ENCODE measurements around the gene TMX1.

Gene TMX1

DNA sequence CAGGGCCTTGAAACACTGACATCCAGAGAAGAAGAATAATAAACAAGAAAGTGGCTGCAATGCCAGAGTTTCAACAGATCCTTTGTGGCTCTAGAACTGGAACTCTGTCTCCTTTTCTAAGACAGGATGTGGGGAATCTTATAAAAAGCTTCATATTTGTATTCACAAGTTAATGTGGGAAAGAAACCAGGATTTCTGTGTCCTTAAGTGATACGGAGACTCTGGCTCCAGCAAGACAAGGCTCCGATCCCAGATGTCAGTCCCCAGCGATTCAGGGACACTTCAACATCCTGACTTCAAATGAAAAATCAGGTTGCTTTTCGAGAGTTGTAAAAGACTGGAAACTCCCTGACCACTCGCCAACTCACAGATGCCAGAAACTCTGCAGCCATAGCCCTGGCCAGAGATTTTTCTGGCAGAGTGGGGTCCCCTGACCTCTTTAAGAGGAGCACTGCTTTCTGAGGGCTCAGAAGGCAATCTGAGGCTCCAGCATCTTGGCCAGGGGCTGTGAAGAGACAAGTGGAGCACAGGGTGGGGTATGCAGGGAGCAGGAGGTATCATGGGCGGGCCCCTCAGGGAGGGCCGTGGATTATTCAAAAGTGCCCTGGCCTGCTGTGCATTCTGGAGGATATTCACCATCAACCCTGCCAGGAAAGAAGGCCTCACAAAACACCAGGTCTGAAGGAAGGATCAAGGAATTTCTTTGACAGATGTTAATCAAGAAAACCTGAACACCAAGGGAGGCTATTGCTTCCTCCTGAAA lies 53.3 kb downstream of the TMX1 start:
- Histone ChIP-seq H3K9me3 (ENCODE audit: control insufficient read depth, insufficient read depth, low read length) (no peaks in the 10 kb centered on the region), H3K27me3 (ENCODE audit: control insufficient read depth, insufficient read depth, low read length) (no peaks in the 10 kb centered on the region), H3K4me3 (ENCODE audit: low read depth, low read length) (no peak overlapping the region), H3K36me3 (ENCODE audit: control insufficient read depth, insufficient read depth, low read length) (no peaks in the 10 kb centered on the region), H3K27ac (ENCODE audit: low read depth, low read length) (no peak overlapping the region), H3K4me1 (ENCODE audit: control insufficient read depth, insufficient read depth, low read length) (no peaks in the 10 kb centered on the region), H3K9ac (ENCODE audit: low read depth, low read length) (no peak overlapping the region)

DNA sequence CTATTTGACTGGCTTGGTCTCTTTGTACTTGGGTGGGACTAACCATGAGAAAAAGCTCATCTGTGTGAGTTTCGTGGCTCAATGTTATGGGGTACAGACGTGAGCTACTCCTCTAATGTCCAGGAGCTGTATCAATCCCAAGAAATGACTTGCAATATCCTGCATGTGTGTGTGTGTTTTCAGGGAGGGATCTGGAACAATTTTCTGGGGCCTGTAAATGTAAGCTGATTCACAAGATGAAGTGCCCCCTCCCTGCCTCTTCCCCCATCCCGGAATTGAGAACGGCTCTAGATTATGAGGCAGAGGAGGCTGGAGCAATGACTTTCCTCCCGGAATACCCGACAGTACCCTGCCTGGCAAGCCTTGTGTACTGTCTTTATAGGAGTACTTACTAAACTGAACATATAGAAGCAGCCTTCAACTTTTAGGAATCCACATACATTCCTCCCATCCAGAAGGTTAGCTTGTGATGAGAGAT lies 53.9 kb downstream of the TMX1 start:
- H3K27me3 ChIP-seq (ENCODE audit: control insufficient read depth, insufficient read depth, low read length) = no peaks in the 10 kb centered on the region
- H3K4me3 ChIP-seq (ENCODE audit: low read depth, low read length) = no peak overlapping the region
- no peak overlapping the region for H3K9ac ChIP-seq (ENCODE audit: low read depth, low read length)
- H3K36me3 ChIP-seq (ENCODE audit: control insufficient read depth, insufficient read depth, low read length) = no peaks in the 10 kb centered on the region
- H3K27ac ChIP-seq (ENCODE audit: low read depth, low read length) = no peak overlapping the region
- H3K4me1 ChIP-seq (ENCODE audit: control insufficient read depth, insufficient read depth, low read length) = no peaks in the 10 kb centered on the region
- H3K9me3 ChIP-seq (ENCODE audit: control insufficient read depth, insufficient read depth, low read length) = no peaks in the 10 kb centered on the region

DNA sequence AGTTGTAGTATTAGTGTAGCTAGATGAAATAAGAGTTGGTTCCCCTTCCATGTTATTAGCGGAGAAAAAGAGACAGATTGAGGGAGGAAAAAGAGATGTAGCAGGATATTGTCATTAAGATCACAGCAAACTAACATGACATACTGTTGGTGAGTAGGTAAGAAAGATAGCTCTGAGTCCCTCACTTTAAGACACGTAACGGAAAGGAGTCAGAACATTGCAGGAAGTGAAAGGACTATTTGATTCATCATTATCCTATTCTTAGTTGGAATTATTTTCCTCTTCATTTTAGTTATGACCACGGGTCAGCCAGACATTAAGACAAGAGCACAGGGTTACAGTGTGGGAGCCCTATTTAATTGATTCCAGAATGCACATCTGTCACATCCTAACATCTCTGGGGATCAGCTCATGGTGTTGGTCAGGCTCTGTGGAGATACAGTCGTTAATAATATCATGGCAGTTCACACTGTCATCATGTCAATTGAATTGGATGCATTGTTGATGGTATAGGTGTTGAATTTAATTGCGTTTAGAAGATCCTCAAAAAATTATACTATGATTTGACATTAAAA lies 55.0 kb downstream of the TMX1 start:
- Histone ChIP-seq H3K27ac (ENCODE audit: low read depth, low read length) (no peak overlapping the region), H3K36me3 (ENCODE audit: control insufficient read depth, insufficient read depth, low read length) (no peaks in the 10 kb centered on the region), H3K4me3 (ENCODE audit: low read depth, low read length) (no peak overlapping the region), H3K4me1 (ENCODE audit: control insufficient read depth, insufficient read depth, low read length) (no peaks in the 10 kb centered on the region), H3K9me3 (ENCODE audit: control insufficient read depth, insufficient read depth, low read length) (no peaks in the 10 kb centered on the region), H3K9ac (ENCODE audit: low read depth, low read length) (no peak overlapping the region), H3K27me3 (ENCODE audit: control insufficient read depth, insufficient read depth, low read length) (no peaks in the 10 kb centered on the region)

DNA sequence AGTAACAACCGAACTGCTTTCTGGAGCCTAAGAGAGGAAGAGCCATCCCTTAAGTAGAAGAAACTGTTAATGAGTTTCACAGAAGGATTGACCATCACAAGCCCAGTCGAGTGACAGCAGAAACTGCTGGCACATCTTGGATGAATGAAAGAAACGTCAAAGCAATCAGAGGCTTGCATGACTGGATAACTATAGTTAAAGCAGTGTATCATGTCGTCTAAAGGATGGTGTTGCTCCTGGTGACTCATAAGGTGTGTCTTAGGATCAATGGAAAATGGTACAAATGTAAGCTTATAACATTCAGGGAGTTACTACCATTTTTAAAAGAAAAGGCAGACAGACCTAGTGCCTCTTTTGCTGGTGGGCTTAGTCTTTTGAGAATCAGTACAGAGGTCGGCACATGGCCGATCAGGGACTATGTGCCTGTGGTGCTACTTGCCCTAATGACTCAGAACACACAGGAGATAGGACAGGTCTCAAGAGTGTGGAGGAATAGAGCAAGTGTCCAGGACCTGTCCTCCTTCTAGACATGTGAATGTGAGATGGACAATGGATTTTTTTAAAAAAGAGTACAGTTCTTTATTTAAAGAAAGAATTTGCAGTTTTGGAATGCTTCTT lies 55.7 kb downstream of the TMX1 start:
- no peak overlapping the region for H3K4me3 ChIP-seq (ENCODE audit: low read depth, low read length)
- no peak overlapping the region for H3K9ac ChIP-seq (ENCODE audit: low read depth, low read length)
- no peaks in the 10 kb centered on the region for H3K4me1 ChIP-seq (ENCODE audit: control insufficient read depth, insufficient read depth, low read length)
- no peaks in the 10 kb centered on the region for H3K36me3 ChIP-seq (ENCODE audit: control insufficient read depth, insufficient read depth, low read length)
- H3K27me3 ChIP-seq (ENCODE audit: control insufficient read depth, insufficient read depth, low read length) = no peaks in the 10 kb centered on the region
- H3K27ac ChIP-seq (ENCODE audit: low read depth, low read length) = no peak overlapping the region
- no peaks in the 10 kb centered on the region for H3K9me3 ChIP-seq (ENCODE audit: control insufficient read depth, insufficient read depth, low read length)

DNA sequence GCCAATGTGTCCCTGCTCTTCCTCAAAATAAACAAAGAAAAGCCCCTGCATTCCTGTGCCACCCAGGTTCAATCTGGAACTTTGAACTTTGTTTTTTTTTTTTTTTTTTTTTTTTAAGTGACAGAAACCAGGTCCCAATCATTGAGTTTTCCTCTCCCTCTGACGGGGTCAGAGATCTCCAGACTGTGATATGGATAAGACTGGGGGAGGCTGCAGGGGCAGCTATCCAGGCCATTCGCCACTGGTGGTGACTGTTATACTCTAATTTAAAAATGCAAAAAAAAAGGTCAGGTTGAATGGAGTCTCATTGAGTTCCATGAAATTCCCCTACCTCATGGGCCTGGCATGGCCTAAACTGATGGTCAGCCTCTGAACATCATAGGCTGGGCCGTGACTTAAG lies 57.0 kb downstream of the TMX1 start:
- Histone ChIP-seq H3K9me3 (ENCODE audit: control insufficient read depth, insufficient read depth, low read length) (no peaks in the 10 kb centered on the region), H3K27ac (ENCODE audit: low read depth, low read length) (no peak overlapping the region), H3K9ac (ENCODE audit: low read depth, low read length) (no peak overlapping the region), H3K36me3 (ENCODE audit: control insufficient read depth, insufficient read depth, low read length) (no peaks in the 10 kb centered on the region), H3K4me1 (ENCODE audit: control insufficient read depth, insufficient read depth, low read length) (no peaks in the 10 kb centered on the region), H3K27me3 (ENCODE audit: control insufficient read depth, insufficient read depth, low read length) (no peaks in the 10 kb centered on the region), H3K4me3 (ENCODE audit: low read depth, low read length) (no peak overlapping the region)

DNA sequence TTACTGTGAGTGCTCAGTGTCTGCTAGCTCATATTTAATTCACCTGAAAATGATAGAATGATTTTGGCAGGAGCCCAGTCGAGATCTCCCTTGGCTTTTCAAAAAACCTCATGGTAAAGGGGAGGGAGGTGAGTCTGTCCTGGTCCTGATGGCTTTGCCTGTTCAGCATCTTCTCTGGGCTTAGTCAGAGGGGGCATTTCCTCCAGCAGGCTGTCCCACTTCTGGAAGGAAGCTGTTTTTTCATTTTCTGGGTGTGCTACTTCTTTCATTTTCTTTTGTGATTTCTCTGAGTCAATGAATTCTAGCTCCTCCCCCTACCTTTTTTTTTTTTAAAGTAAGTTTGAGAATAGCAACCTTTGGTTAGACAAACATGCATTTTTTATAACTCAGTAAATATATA lies 58.8 kb downstream of the TMX1 start:
- H3K27ac ChIP-seq (ENCODE audit: low read depth, low read length) = no peak overlapping the region
- no peaks in the 10 kb centered on the region for H3K27me3 ChIP-seq (ENCODE audit: control insufficient read depth, insufficient read depth, low read length)
- no peak overlapping the region for H3K9ac ChIP-seq (ENCODE audit: low read depth, low read length)
- no peaks in the 10 kb centered on the region for H3K4me1 ChIP-seq (ENCODE audit: control insufficient read depth, insufficient read depth, low read length)
- H3K36me3 ChIP-seq (ENCODE audit: control insufficient read depth, insufficient read depth, low read length) = no peaks in the 10 kb centered on the region
- no peaks in the 10 kb centered on the region for H3K9me3 ChIP-seq (ENCODE audit: control insufficient read depth, insufficient read depth, low read length)
- no peak overlapping the region for H3K4me3 ChIP-seq (ENCODE audit: low read depth, low read length)

DNA sequence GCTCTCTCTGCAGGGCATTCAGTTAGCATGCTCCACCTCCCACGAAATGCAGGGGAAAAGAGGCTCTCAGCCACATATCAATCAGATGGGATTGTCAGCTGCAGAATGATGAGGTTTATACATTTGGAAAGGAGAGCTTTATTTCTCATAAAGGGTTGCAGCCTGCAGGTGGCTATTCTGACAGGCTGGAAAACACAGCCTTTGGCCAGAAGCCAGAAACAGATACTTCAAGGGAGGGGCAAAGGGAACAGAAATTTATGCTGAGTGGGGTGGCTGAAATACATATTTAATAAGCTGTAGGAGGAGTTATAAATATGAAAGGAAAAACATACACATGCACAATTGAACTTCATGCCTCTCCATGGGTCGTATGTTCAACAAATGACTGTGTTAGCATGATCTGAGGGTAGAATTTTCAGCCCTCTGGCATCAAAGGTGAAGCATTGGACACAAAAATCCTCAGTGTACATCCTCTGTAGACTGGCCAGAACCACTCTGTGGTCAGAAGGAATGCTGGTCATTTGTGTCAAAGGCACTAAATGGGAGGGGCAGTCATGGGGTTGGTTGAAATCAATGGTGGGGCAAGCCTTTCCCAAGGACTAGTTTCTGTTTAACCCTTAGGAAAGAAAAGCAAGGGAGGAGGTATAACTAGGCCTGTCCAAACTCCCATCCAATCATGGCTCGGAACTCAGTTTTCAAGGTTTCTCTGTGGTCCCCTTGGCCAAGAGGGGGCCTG lies 62.4 kb downstream of the TMX1 start:
- no peaks in the 10 kb centered on the region for H3K36me3 ChIP-seq (ENCODE audit: control insufficient read depth, insufficient read depth, low read length)
- no peak overlapping the region for H3K27ac ChIP-seq (ENCODE audit: low read depth, low read length)
- H3K4me3 ChIP-seq (ENCODE audit: low read depth, low read length) = no peak overlapping the region
- H3K27me3 ChIP-seq (ENCODE audit: control insufficient read depth, insufficient read depth, low read length) = no peaks in the 10 kb centered on the region
- H3K9ac ChIP-seq (ENCODE audit: low read depth, low read length) = no peak overlapping the region
- H3K4me1 ChIP-seq (ENCODE audit: control insufficient read depth, insufficient read depth, low read length) = peaks cover 9% of the 10 kb centered on the region
- H3K9me3 ChIP-seq (ENCODE audit: control insufficient read depth, insufficient read depth, low read length) = no peaks in the 10 kb centered on the region

DNA sequence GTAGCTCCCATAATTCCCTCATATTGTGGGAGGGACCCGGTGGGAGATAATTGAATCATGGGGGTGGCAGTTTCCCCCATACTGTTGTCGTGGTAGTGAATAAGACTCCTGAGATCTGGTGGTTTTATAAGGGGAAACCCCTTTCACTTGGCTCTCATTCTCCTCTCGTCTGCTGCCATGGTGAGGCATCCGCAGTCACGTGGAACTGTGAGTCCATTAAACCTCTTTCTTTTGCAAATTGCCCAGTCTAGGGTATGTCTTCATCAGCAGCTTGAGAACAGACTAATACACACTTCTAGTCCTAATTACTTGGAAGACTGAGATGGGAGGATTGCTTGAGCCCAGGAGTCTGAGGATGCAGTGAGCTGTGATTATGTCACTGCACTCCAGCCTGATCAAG lies 64.4 kb downstream of the TMX1 start:
- Histone ChIP-seq H3K4me3 (ENCODE audit: low read depth, low read length) (no peak overlapping the region), H3K9me3 (ENCODE audit: control insufficient read depth, insufficient read depth, low read length) (no peaks in the 10 kb centered on the region), H3K27me3 (ENCODE audit: control insufficient read depth, insufficient read depth, low read length) (no peaks in the 10 kb centered on the region), H3K36me3 (ENCODE audit: control insufficient read depth, insufficient read depth, low read length) (no peaks in the 10 kb centered on the region), H3K9ac (ENCODE audit: low read depth, low read length) (no peak overlapping the region), H3K4me1 (ENCODE audit: control insufficient read depth, insufficient read depth, low read length) (peaks cover 9% of the 10 kb centered on the region), H3K27ac (ENCODE audit: low read depth, low read length) (no peak overlapping the region)

DNA sequence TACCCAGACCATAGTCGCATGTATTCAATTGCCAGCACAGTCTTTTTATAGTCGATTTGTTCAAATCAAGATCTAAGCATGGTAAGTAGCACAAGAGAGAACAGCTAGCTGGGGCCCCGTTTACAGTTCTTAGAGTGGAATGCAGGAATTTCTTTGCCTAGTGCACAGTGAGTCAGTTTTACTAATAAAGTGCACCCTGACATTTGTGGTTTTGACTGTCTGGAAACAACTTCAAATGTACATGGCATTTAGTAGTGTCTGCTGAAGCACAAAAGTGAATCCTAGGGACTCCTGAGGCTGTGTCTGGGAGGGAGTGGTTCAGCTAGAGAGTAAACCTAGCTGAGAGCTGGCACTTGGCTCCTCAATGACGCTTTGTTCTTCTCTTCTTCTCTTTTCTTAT lies 64.9 kb downstream of the TMX1 start:
- Histone ChIP-seq H3K4me3 (ENCODE audit: low read depth, low read length) (no peak overlapping the region), H3K27ac (ENCODE audit: low read depth, low read length) (no peak overlapping the region), H3K9ac (ENCODE audit: low read depth, low read length) (no peak overlapping the region)

DNA sequence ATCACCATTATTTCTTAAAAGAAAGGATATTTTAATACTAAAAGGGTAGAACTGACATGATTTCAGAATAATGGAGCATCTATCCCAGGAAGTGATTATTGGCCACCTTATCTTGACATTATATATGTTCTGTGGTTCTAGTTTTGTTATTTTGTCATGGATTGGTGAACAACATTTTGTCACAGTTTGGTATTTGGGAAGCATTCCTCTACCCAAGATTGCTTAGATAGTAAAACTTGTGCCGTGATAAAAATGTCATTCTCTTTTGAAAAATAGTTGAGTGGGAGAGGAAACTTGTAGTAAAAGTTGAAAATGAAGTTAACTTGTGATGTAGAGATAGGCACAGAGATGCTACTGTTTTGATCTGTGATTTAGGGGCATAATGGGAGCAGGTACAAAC lies 65.7 kb downstream of the TMX1 start:
- Histone ChIP-seq H3K4me1 (ENCODE audit: control insufficient read depth, insufficient read depth, low read length) (peaks cover 9% of the 10 kb centered on the region), H3K27me3 (ENCODE audit: control insufficient read depth, insufficient read depth, low read length) (no peaks in the 10 kb centered on the region), H3K4me3 (ENCODE audit: low read depth, low read length) (no peak overlapping the region), H3K36me3 (ENCODE audit: control insufficient read depth, insufficient read depth, low read length) (no peaks in the 10 kb centered on the region), H3K9ac (ENCODE audit: low read depth, low read length) (no peak overlapping the region), H3K9me3 (ENCODE audit: control insufficient read depth, insufficient read depth, low read length) (no peaks in the 10 kb centered on the region), H3K27ac (ENCODE audit: low read depth, low read length) (no peak overlapping the region)

More for the DNA sequence above, 64.9 kb downstream of the TMX1 start:
- H3K27me3 ChIP-seq (ENCODE audit: control insufficient read depth, insufficient read depth, low read length) = no peaks in the 10 kb centered on the region
- H3K36me3 ChIP-seq (ENCODE audit: control insufficient read depth, insufficient read depth, low read length) = no peaks in the 10 kb centered on the region
- no peaks in the 10 kb centered on the region for H3K9me3 ChIP-seq (ENCODE audit: control insufficient read depth, insufficient read depth, low read length)
- H3K4me1 ChIP-seq (ENCODE audit: control insufficient read depth, insufficient read depth, low read length) = peaks cover 9% of the 10 kb centered on the region
